ENCODE measurements around the gene ARHGAP25.

The ARHGAP25 gene

GRCh38 chr2:68693951-68694350, 40.7 kb upstream of the ARHGAP25 start:
- Histone ChIP-seq H3K4me3 (no peak overlapping the region), H3K27ac (no peak overlapping the region)
- no peak for DNase-seq (ENCODE audit: low spot score)
- TF ChIP-seq CTCF (IDR thresholded peaks at IDR 0.05), result no peak

DNA sequence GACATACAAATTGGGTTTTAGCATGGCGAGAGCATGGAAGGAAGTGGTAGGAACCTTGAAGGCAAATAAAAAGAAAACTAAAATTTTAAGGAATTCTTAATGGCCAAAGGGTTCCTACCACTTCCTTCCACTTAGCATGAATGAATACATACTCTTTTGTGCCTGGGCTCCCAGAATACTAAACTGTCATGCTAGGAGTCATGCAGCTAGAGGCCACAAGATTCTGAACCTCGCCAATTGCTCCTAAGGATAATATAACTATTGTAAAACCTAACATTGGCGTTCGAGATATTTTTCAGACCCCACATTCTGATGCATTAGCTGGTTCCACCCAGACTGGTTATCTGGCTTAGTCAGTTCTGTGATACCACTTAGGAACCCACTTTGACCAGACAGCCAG, 38.6 kb upstream of the ARHGAP25 start:
- no peak for TF ChIP-seq CTCF (IDR thresholded peaks at IDR 0.05)
- Histone ChIP-seq H3K4me3 (no peak overlapping the region), H3K27ac (no peak overlapping the region)
- no peak for DNase-seq (ENCODE audit: low spot score)

- no peak for DNase-seq (ENCODE audit: low spot score)
- Histone ChIP-seq H3K4me3 (no peak overlapping the region), H3K27ac (no peak overlapping the region)
- TF ChIP-seq CTCF (IDR thresholded peaks at IDR 0.05), result no peak
These were observed 38.1 kb upstream of the ARHGAP25 start for GRCh38 chr2:68696554-68696953.

GRCh38 chr2:68698567-68699377, 35.8 kb upstream of the ARHGAP25 start:
- no peak overlapping the region for H3K4me3 ChIP-seq
- no peak for TF ChIP-seq CTCF (IDR thresholded peaks at IDR 0.05)
- DNase-seq (ENCODE audit: low spot score), result no peak
- H3K27ac ChIP-seq, result no peak overlapping the region

DNA sequence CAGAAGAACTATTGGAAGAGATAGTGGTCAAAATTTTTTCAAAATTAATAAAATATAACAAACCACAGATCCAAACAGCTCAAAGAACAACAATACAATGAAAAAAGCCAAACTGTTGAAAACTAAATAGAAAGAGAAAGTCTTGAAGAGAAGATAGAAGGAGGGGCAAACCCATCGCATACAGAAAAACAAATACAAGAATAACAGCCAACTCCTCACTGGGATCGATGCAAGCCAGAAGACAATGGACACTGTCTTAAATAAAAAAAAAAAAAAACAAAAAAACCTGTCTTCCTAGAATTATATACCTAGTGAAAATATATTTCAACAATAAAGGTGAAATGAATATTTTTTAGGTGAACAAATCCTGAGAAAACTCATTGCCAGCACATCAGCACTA, 34.1 kb upstream of the ARHGAP25 start:
- DNase-seq (ENCODE audit: low spot score), result no peak
- no peak overlapping the region for H3K4me3 ChIP-seq
- no peak for TF ChIP-seq CTCF (IDR thresholded peaks at IDR 0.05)
- no peak overlapping the region for H3K27ac ChIP-seq

DNA sequence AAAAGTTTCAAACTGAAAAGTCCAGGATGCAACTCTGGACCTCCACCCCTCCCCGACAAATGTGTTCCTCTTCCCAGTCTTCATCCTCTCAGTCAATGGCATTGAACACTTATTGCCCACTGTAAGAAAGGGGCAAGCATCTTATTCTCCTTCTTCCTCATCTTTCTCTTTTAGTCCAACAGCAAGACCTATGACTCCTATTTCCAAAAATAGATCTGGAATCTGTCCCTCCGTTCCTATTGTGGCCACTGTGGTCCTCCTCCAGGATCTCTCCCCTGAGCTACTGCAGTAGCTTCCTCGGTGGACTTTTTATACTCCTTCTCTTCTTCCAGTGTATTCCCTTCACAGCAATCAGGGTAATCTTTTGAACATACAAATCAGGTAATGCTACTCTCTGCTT, 28.0 kb upstream of the ARHGAP25 start:
- Histone ChIP-seq H3K27ac (no peak overlapping the region), H3K4me3 (no peak overlapping the region)
- no peak for TF ChIP-seq CTCF (IDR thresholded peaks at IDR 0.05)
- no peak for DNase-seq (ENCODE audit: low spot score)

GRCh38 chr2:68708629-68709028, 26.0 kb upstream of the ARHGAP25 start:
- DNase-seq (ENCODE audit: low spot score), result no peak
- H3K27ac ChIP-seq, result no peak overlapping the region
- no peak for TF ChIP-seq CTCF (IDR thresholded peaks at IDR 0.05)
- no peak overlapping the region for H3K4me3 ChIP-seq

All from coronary artery (tissue), 2 donors.